Measurements from ENCODE around the gene CDKN1C. TPM values are rescaled to one million over a fixed set of nuclear protein-coding genes. Genes with fewer than 3 reads are reported as not detected.

The CDKN1C gene
- polyA plus RNA-seq, 4 donors = 62.9 to 166 (median 125) TPM

GRCh38 chr11:2923446-2924375, 38.1 kb upstream of the CDKN1C start:
- no peak for DNase-seq (ENCODE audit: low read depth in 4 of 4, low spot score in 3 of 4)

DNA sequence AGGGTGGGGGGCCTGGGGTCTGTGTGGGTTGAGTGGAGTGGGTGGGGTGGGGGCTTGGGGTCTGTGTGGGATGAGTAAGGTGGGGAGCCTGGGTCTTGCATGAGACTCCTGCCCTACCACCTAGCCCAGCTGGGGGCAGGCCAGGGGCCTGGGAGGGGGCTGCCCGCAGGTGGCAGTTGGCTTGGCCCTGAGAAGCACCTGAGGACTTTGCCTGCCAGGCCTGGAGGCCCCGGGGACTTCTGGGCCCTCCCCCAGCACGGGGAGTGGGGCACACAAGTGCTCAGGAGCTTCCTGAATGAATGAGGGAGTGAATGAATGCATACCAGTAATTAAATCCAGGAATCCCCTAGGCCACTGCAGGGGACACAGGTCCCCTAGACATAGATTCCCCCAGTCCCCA, 37.1 kb upstream of the CDKN1C start:
- no peak for DNase-seq (ENCODE audit: low read depth in 4 of 4, low spot score in 3 of 4)

- no peak for DNase-seq (ENCODE audit: low read depth in 4 of 4, low spot score in 3 of 4)
Measured at GRCh38 chr11:2921742-2922493, 36.3 kb upstream of the CDKN1C start.

DNA sequence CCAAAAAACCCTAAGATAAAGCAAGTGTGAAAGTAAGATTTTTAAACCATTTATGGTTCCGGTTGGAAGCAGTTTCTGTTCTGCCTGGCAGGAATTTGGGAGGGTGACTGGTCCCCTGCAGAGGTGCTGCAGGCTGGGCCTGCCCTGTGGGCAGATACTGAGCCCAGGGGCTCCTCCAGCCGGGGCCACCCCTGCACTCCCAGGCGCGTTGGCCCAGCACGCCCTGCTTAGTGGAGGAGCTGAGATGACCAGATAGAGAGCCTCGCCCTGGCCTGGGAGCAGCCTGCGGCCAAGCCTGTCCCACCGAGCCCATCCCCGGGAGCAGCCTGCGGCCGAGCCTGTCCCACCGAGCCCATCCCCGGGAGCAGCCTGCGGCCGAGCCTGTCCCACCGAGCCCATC, 35.7 kb upstream of the CDKN1C start:
- no peak for DNase-seq (ENCODE audit: low read depth in 4 of 4, low spot score in 3 of 4)

GRCh38 chr11:2920343-2920742, 34.8 kb upstream of the CDKN1C start:
- DNase-seq (ENCODE audit: low read depth in 4 of 4, low spot score in 3 of 4) = no peak

GRCh38 chr11:2919837-2920236, 34.3 kb upstream of the CDKN1C start:
- no peak for DNase-seq (ENCODE audit: low read depth in 4 of 4, low spot score in 3 of 4)

- no peak for DNase-seq (ENCODE audit: low read depth in 4 of 4, low spot score in 3 of 4)
Measured at GRCh38 chr11:2919188-2919587, 33.6 kb upstream of the CDKN1C start.

GRCh38 chr11:2917842-2918490, 32.4 kb upstream of the CDKN1C start:
- no peak for DNase-seq (ENCODE audit: low read depth in 4 of 4, low spot score in 3 of 4)

GRCh38 chr11:2916892-2917645, 31.5 kb upstream of the CDKN1C start:
- DNase-seq (ENCODE audit: low read depth in 4 of 4, low spot score in 3 of 4) = no peak

DNA sequence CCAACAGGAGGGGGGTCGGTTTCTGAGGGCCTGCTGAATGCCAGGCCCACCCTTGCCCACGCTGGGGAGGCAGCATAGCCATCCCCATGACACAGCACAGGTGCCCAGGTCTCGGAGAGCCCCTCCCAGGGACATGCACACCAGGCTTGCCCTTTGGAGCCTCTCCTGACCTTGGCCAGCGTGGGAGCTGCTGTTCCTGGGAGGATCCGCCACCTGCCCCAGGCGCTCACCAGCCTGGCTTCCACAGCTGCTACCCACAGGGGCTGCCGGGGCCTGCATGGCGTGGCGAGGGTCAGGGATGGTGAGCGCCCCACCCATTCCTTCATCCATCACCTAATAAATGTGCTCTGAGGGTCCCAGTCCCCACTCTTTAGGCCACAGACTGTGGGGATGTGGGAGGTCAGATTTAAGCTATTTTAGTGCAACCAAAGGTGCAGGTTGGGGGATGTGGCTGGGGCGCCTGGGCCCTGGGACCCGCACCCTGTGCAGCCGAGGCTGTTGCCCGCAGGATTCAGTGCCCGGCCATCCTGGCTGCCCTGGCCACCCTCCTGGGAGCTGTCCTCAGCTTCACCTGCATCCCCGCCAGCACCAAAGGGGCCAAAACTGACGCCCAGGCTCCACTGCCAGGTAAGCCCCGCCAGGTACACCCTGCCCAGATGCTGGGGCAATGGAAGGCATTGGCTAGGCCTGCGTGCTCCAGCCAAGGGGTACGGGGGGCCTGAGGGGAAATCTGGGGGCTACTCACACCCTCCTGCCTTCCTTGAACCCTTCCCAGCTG, 30.7 kb upstream of the CDKN1C start:
- no peak for DNase-seq (ENCODE audit: low read depth in 4 of 4, low spot score in 3 of 4)

DNA sequence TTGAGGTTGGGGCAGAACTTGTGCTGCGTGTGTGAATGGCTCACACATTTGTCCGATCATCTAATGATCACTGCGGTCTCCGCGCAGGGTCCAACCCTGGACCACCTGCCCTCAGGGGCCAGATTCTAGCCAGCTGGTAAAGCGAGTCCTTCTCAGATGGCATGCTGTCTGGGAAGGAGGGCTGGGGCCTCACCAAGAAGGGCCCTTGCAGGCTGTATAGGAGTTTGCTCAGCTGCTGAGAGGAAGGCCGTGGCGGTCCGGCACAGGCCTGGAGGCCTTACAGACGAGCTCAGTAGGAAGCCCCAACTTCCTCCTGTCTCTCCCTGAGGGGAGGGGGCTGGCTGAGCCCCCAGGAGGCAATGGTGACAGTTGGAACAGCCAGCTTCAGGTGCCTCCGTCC, 29.9 kb upstream of the CDKN1C start:
- no peak for DNase-seq (ENCODE audit: low read depth in 4 of 4, low spot score in 3 of 4)

DNA sequence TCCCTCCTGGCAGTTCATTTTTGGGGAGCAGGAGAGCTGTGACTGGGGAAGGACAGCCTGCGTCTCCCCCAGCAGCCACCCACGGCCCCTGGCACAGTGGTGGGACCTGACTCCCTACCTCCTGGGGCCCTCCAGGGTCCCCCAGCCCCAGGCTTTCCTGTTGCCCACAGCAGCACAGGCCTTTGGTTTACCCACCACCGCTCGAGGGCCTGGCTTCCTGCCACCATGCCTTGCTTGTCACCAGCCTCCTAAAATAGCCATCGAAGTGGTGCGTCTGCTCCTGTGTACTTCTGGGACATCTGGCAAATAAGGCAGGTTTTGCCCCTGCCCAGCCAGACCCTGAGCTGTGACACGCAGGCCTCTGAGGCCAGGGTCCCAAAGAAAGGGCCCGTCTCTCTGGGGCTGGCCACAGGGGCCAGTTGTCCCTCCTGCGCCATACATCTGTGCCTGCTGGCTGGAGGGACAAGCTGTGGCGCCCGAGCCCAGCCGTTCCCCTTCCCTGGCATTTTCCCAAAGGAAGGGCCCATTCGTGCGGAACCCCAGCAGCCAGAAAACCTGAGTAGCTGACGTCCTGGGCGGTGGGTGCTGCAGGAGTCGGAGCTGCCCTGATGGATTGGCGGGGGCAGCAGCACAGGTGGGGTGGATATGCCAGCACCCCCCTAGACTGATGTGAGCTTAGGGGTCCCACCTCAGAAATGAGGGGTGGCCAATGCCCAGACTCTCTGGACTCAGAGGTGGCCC, 29.1 kb upstream of the CDKN1C start:
- no peak for DNase-seq (ENCODE audit: low read depth in 4 of 4, low spot score in 3 of 4)

DNA sequence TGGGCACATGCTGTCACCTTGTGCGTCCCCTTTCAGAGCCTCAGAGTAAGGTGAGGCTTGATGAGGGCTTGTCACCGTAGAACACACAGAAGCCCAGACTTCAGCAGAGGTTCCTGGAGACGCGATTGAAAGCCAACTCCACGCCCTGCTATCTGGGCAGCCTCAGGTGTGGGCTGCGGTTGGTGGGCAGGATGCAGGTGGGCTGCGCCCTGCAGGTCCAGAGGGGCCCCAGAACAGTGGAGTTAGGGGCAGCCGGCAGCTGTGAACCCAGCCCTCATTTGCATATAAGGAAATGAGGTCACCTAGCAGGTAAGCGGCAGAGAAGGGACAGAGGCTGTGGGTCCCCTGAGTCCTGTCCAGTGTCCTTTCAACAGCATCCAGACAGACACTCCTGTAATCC, 28.2 kb upstream of the CDKN1C start:
- no peak for DNase-seq (ENCODE audit: low read depth in 4 of 4, low spot score in 3 of 4)

DNA sequence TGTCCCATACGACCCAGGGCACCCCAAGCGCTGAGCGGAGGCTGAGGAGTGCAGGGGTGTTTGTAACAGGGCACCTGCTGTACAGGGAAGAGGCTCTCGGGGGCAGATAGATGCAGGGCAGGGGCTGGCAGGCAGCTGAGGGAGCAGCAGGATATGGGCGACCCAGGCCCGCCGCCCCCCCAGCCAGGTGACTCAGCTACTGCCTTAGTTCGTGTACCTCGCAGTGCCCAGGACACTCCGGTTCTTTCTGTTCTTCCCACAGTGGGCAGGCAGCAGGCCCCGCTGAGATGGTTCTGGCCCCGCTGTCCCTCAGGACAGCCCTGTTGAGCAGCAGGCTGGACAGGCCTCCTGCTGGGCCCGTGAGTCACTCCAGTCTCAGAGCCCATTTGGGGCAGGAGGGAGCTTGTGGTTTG, 27.4 kb upstream of the CDKN1C start:
- no peak for DNase-seq (ENCODE audit: low read depth in 4 of 4, low spot score in 3 of 4)

DNA sequence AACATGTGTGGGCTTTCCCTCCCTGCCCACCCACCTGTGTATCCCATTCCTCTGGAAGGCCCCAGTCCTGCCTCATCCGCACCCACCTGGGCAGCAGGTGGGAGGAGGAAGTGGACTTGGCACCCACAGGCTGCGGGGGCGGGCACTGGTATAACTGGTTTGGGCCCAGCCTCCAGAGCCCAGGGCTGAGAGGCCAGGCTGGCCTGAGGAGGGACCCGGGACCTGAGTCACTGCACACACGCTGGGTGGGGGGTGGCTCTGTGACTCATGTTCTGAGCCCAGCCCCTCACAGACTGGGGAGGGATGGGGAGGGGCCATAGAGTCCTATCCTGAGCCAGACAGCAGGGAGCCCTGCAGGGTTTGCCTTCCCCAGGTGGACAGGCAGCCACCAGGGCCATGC, 26.9 kb upstream of the CDKN1C start:
- no peak for DNase-seq (ENCODE audit: low read depth in 4 of 4, low spot score in 3 of 4)

DNA sequence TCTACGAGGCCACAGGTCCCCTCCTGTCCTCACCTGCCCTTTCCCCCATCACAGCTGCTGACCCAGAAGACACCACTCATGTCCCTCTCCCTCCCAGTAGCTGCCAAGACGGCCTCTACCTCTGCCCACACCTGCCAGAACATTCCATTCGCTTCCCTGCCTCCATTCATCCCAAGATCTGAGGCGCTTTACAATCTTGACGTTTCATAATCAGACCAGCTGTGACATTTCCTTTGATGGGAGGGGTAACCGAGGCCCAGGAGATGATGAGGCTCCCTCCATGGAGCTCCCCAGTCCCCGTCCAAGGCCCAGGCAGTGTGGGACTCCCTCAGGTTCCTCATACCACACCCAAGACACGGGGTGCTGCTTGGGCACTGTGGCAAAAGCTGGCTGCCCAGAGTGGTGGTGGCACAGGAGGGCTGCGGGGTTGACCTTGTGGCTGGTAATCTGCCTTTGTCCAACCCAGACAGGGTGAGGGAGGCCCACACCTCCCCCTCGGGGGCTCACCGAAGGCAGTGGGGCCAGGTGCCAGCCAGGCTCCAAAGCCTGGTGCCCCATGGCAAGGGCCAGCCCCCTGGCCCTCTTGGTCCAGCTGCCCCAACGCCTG, 26.3 kb upstream of the CDKN1C start:
- no peak for DNase-seq (ENCODE audit: low read depth in 4 of 4, low spot score in 3 of 4)

DNA sequence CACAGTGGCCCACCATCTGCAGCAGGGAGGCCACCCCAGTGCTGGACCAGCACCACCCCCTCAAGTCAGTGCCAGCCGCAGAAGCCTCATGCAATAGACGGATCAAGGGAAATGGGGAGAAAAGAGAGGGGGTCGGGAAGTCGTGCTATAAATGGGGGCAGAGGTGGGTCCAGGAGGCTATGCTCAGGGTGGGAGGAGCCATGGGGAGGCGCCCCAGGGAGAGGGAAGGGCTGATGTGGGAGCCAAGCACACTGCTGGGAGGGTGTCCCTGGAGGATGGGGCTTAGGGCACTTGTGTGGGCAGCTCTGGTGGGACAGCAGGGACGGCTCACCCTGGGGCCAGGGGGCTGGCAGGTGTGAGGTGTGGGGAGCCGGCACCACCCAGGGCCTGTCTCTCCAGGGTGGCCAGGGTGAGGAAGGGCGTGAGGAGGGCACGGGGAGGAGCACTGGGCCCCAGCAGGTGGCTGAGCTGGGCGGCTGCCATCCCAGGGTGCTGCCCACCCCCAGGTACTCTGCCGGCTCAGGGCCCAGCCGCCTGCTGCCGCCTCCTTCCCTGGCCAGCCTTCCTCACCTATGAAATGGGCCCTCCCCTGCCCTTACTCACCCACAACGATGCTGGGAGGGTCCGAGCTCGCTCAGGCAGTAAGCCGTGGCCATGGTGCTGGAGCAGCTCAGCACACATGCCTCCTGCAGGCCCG, 25.7 kb upstream of the CDKN1C start:
- DNase-seq (ENCODE audit: low read depth in 4 of 4, low spot score in 3 of 4) = no peak

GRCh38 chr11:2910401-2910955, 24.9 kb upstream of the CDKN1C start:
- DNase-seq (ENCODE audit: low read depth in 4 of 4, low spot score in 3 of 4) = no peak

Measured in left renal pelvis (tissue), 4 donors.